ENCODE results near the gene CHFR.
"Not testable (repeated sequence)": the region's sequence is repeated elsewhere in the genome, so short reads cannot be mapped to it uniquely, and the experiment has no call there.

The CHFR gene

GRCh38 chr12:132814232-132814631 lies 73.2 kb downstream of the CHFR start:
- Mint-ChIP-seq H3K9me3 (no peaks in the 10 kb centered on the region), H3K27ac (no peak overlapping the region), H3K4me1 (no peaks in the 10 kb centered on the region), H3K27me3 (ENCODE audit: low read depth) (no peaks in the 10 kb centered on the region), H3K36me3 (ENCODE audit: low read depth) (peaks cover 68% of the 10 kb centered on the region), H3K4me3 (no peak overlapping the region)
- no peak for TF ChIP-seq CTCF (IDR thresholded peaks at IDR 0.05; ENCODE audit: unreplicated experiment in 3 of 3)

- no peak for TF ChIP-seq CTCF (IDR thresholded peaks at IDR 0.05; ENCODE audit: unreplicated experiment in 3 of 3)
- no peaks in the 10 kb centered on the region for H3K4me1 Mint-ChIP-seq
- H3K27ac Mint-ChIP-seq: no peak overlapping the region
- no peaks in the 10 kb centered on the region for H3K27me3 Mint-ChIP-seq (ENCODE audit: low read depth)
- H3K4me3 Mint-ChIP-seq: no peak overlapping the region
- peaks cover 70% of the 10 kb centered on the region for H3K36me3 Mint-ChIP-seq (ENCODE audit: low read depth)
- no peaks in the 10 kb centered on the region for H3K9me3 Mint-ChIP-seq
These were observed 74.0 kb downstream of the CHFR start for GRCh38 chr12:132813443-132813842.

- Mint-ChIP-seq H3K36me3 (ENCODE audit: low read depth) (peaks cover 70% of the 10 kb centered on the region), H3K4me3 (no peak overlapping the region), H3K9me3 (no peaks in the 10 kb centered on the region), H3K27me3 (ENCODE audit: low read depth) (no peaks in the 10 kb centered on the region), H3K27ac (no peak overlapping the region), H3K4me1 (no peaks in the 10 kb centered on the region)
- no peak for TF ChIP-seq CTCF (IDR thresholded peaks at IDR 0.05; ENCODE audit: unreplicated experiment in 3 of 3)
These were observed 74.6 kb downstream of the CHFR start for GRCh38 chr12:132812631-132813305.

- TF ChIP-seq CTCF (IDR thresholded peaks at IDR 0.05; ENCODE audit: unreplicated experiment in 3 of 3): peak in 2 of 3 experiments; percentile 27 to 37
These were observed 78.0 kb downstream of the CHFR start for GRCh38 chr12:132809391-132809790.

GRCh38 chr12:132807295-132808092 lies 79.9 kb downstream of the CHFR start:
- H3K27ac Mint-ChIP-seq: peak overlapping the region in 1 of 3 experiments; percentile 9
- H3K27me3 Mint-ChIP-seq (ENCODE audit: low read depth): no peaks in the 10 kb centered on the region
- H3K4me3 Mint-ChIP-seq: no peak overlapping the region
- no peak for TF ChIP-seq CTCF (IDR thresholded peaks at IDR 0.05; ENCODE audit: unreplicated experiment in 3 of 3)
- no peaks in the 10 kb centered on the region for H3K9me3 Mint-ChIP-seq
- H3K4me1 Mint-ChIP-seq: no peaks in the 10 kb centered on the region
- H3K36me3 Mint-ChIP-seq (ENCODE audit: low read depth): peaks cover 73% of the 10 kb centered on the region

More at GRCh38 chr12:132809391-132809790, 78.0 kb downstream of the CHFR start:
- H3K4me3 Mint-ChIP-seq; H3K9me3 Mint-ChIP-seq; H3K27me3 Mint-ChIP-seq (ENCODE audit: low read depth); H3K27ac Mint-ChIP-seq; H3K4me1 Mint-ChIP-seq: not testable (repeated sequence)
- peaks cover 74% of the 10 kb centered on the region for H3K36me3 Mint-ChIP-seq (ENCODE audit: low read depth)

Data from nephron (organoid).